Measurements from ENCODE around the gene ATG13.

The ATG13 gene

GRCh38 chr11:46643986-46644385, 26.6 kb downstream of the ATG13 start:
- Histone ChIP-seq H3K9ac (ENCODE audit: low read depth, low read length, poor library complexity) (no peak overlapping the region), H2AK5ac (ENCODE audit: low read depth, low read length) (no peak overlapping the region), H3K27me3 (ENCODE audit: control insufficient read depth in 3 of 3, insufficient read depth in 3 of 3, low read depth in 1 of 3, low read length in 3 of 3) (no peaks in the 10 kb centered on the region), H4K91ac (ENCODE audit: low read depth, low read length, poor library complexity) (no peak overlapping the region), H2BK12ac (ENCODE audit: low read length) (no peak overlapping the region), H3K18ac (ENCODE audit: low read length) (no peak overlapping the region), H2BK120ac (ENCODE audit: low read depth, low read length) (no peak overlapping the region), H3K4ac (ENCODE audit: low read length) (no peak overlapping the region), H3K14ac (ENCODE audit: low read length) (no peak overlapping the region), H2BK15ac (ENCODE audit: low read length) (no peak overlapping the region), H2AFZ (ENCODE audit: low read length) (no peak overlapping the region), H3K9me3 (replicated peaks in 1 of 2; ENCODE audit: control insufficient read depth in 2 of 2, insufficient read depth in 1 of 2, low read depth in 1 of 2, low read length in 2 of 2) (peaks cover 0 to 3% of the 10 kb centered on the region in 2 donors), H2BK5ac (ENCODE audit: low read length) (no peak overlapping the region), H3K27ac (replicated peaks; ENCODE audit: low read length) (no peak overlapping the region), H3K23ac (ENCODE audit: low read depth, low read length, poor library complexity) (no peak overlapping the region), H3K4me3 (ENCODE audit: low read length in 2 of 2) (no peak overlapping the region), H3K4me2 (ENCODE audit: insufficient read depth, low read length, poor library complexity, severe bottlenecking) (no peak overlapping the region), H3K36me3 (replicated peaks in 1 of 2; ENCODE audit: control insufficient read depth in 2 of 2, insufficient read depth in 2 of 2, low read length in 2 of 2) (peaks cover 7 to 64% of the 10 kb centered on the region in 2 donors), H3K79me1 (ENCODE audit: low read depth, low read length) (no peaks in the 10 kb centered on the region), H3K4me1 (ENCODE audit: control insufficient read depth in 2 of 2, insufficient read depth in 1 of 2, low read depth in 1 of 2, low read length in 2 of 2) (peaks cover 0 to under 1% of the 10 kb centered on the region in 2 donors), H4K8ac (ENCODE audit: low read depth, low read length) (no peak overlapping the region)
- DNase-seq (ENCODE audit: low spot score) = no peak

GRCh38 chr11:46649180-46649738, 31.9 kb downstream of the ATG13 start:
- WGBS, 2 donors (ENCODE audit: extremely low coverage in 2 of 2, insufficient read length in 2 of 2, insufficient replicate concordance in 1 of 2) = no CpG with 5 or more reads among the region's 2 CpGs

GRCh38 chr11:46655631-46656030, 38.3 kb downstream of the ATG13 start:
- Histone ChIP-seq H4K91ac (ENCODE audit: low read depth, low read length, poor library complexity) (no peak overlapping the region), H2AFZ (ENCODE audit: low read length) (no peak overlapping the region), H3K9me3 (replicated peaks in 1 of 2; ENCODE audit: control insufficient read depth in 2 of 2, insufficient read depth in 1 of 2, low read depth in 1 of 2, low read length in 2 of 2) (no peaks in the 10 kb centered on the region), H3K18ac (ENCODE audit: low read length) (no peak overlapping the region), H2AK5ac (ENCODE audit: low read depth, low read length) (no peak overlapping the region), H3K4me1 (ENCODE audit: control insufficient read depth in 2 of 2, insufficient read depth in 1 of 2, low read depth in 1 of 2, low read length in 2 of 2) (no peaks in the 10 kb centered on the region), H2BK12ac (ENCODE audit: low read length) (no peak overlapping the region), H3K27me3 (ENCODE audit: control insufficient read depth in 3 of 3, insufficient read depth in 3 of 3, low read depth in 1 of 3, low read length in 3 of 3) (no peaks in the 10 kb centered on the region), H3K9ac (ENCODE audit: low read depth, low read length, poor library complexity) (no peak overlapping the region), H2BK15ac (ENCODE audit: low read length) (no peak overlapping the region), H4K8ac (ENCODE audit: low read depth, low read length) (no peak overlapping the region), H3K4me2 (ENCODE audit: insufficient read depth, low read length, poor library complexity, severe bottlenecking) (no peak overlapping the region), H3K27ac (replicated peaks; ENCODE audit: low read length) (no peak overlapping the region), H3K36me3 (replicated peaks in 1 of 2; ENCODE audit: control insufficient read depth in 2 of 2, insufficient read depth in 2 of 2, low read length in 2 of 2) (peaks cover 23 to 89% of the 10 kb centered on the region in 2 donors), H3K4me3 (ENCODE audit: low read length in 2 of 2) (no peak overlapping the region), H2BK5ac (ENCODE audit: low read length) (no peak overlapping the region), H3K23ac (ENCODE audit: low read depth, low read length, poor library complexity) (no peak overlapping the region), H3K4ac (ENCODE audit: low read length) (no peak overlapping the region), H3K14ac (ENCODE audit: low read length) (no peak overlapping the region), H3K79me1 (ENCODE audit: low read depth, low read length) (no peaks in the 10 kb centered on the region), H2BK120ac (ENCODE audit: low read depth, low read length) (no peak overlapping the region)
- no peak for DNase-seq (ENCODE audit: low spot score)
- no CpG with 5 or more reads among the region's 4 CpGs for WGBS, 2 donors (ENCODE audit: extremely low coverage in 2 of 2, insufficient read length in 2 of 2, insufficient replicate concordance in 1 of 2)

More at GRCh38 chr11:46649180-46649738, 31.9 kb downstream of the ATG13 start:
- H2AK5ac ChIP-seq (ENCODE audit: low read depth, low read length) = no peak overlapping the region
- no peak overlapping the region for H3K9ac ChIP-seq (ENCODE audit: low read depth, low read length, poor library complexity)
- no peak overlapping the region for H2BK120ac ChIP-seq (ENCODE audit: low read depth, low read length)
- H4K8ac ChIP-seq (ENCODE audit: low read depth, low read length) = no peak overlapping the region
- no peaks in the 10 kb centered on the region for H3K9me3 ChIP-seq (replicated peaks in 1 of 2; ENCODE audit: control insufficient read depth in 2 of 2, insufficient read depth in 1 of 2, low read depth in 1 of 2, low read length in 2 of 2)
- H3K23ac ChIP-seq (ENCODE audit: low read depth, low read length, poor library complexity) = no peak overlapping the region
- H3K4me3 ChIP-seq (ENCODE audit: low read length in 2 of 2) = no peak overlapping the region
- no peak overlapping the region for H4K91ac ChIP-seq (ENCODE audit: low read depth, low read length, poor library complexity)
- DNase-seq (ENCODE audit: low spot score) = peak; percentile 11
- no peak overlapping the region for H2BK5ac ChIP-seq (ENCODE audit: low read length)
- H2BK12ac ChIP-seq (ENCODE audit: low read length) = no peak overlapping the region
- H3K27me3 ChIP-seq (ENCODE audit: control insufficient read depth in 3 of 3, insufficient read depth in 3 of 3, low read depth in 1 of 3, low read length in 3 of 3) = no peaks in the 10 kb centered on the region
- H3K18ac ChIP-seq (ENCODE audit: low read length) = no peak overlapping the region
- H2AFZ ChIP-seq (ENCODE audit: low read length) = peak overlapping the region; percentile 45
- no peak overlapping the region for H2BK15ac ChIP-seq (ENCODE audit: low read length)
- H3K4me1 ChIP-seq (ENCODE audit: control insufficient read depth in 2 of 2, insufficient read depth in 1 of 2, low read depth in 1 of 2, low read length in 2 of 2) = peaks cover 0 to 4% of the 10 kb centered on the region in 2 donors
- no peak overlapping the region for H3K4me2 ChIP-seq (ENCODE audit: insufficient read depth, low read length, poor library complexity, severe bottlenecking)
- H3K14ac ChIP-seq (ENCODE audit: low read length) = no peak overlapping the region
- peaks cover 14 to 90% of the 10 kb centered on the region in 2 donors for H3K36me3 ChIP-seq (replicated peaks in 1 of 2; ENCODE audit: control insufficient read depth in 2 of 2, insufficient read depth in 2 of 2, low read length in 2 of 2)
- H3K27ac ChIP-seq (replicated peaks; ENCODE audit: low read length) = no peak overlapping the region
- H3K79me1 ChIP-seq (ENCODE audit: low read depth, low read length) = no peaks in the 10 kb centered on the region
- no peak overlapping the region for H3K4ac ChIP-seq (ENCODE audit: low read length)

DNA sequence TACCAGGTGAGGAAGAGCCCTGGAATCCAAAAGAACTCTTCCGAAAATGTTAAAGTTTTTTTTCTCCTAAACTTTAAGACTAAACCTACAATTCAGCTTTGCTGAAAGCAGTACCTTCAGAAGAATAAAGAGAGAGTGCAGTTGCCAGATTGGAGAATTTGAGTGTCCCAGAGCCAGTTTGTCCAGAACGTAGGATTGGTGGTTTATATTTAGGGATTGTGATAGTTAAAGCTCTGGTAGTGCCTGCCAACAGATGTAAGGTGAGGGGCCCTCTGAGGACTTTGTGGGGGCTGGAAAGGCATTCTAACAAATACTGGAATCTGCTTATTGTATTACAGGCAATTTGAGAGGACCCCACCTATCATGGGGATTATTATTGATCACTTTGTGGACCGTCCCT, 39.8 kb downstream of the ATG13 start:
- no peaks in the 10 kb centered on the region for H3K79me1 ChIP-seq (ENCODE audit: low read depth, low read length)
- no peak overlapping the region for H4K8ac ChIP-seq (ENCODE audit: low read depth, low read length)
- no peak overlapping the region for H2BK120ac ChIP-seq (ENCODE audit: low read depth, low read length)
- peak overlapping the region in 1 of 2 donors; percentile 52 for H3K4me3 ChIP-seq (ENCODE audit: low read length in 2 of 2)
- no peak for DNase-seq (ENCODE audit: low spot score)
- H3K4me2 ChIP-seq (ENCODE audit: insufficient read depth, low read length, poor library complexity, severe bottlenecking) = no peak overlapping the region
- no peak overlapping the region for H2BK15ac ChIP-seq (ENCODE audit: low read length)
- WGBS, 2 donors (ENCODE audit: extremely low coverage in 2 of 2, insufficient read length in 2 of 2, insufficient replicate concordance in 1 of 2) = no CpG with 5 or more reads among the region's 3 CpGs
- no peaks in the 10 kb centered on the region for H3K9me3 ChIP-seq (replicated peaks in 1 of 2; ENCODE audit: control insufficient read depth in 2 of 2, insufficient read depth in 1 of 2, low read depth in 1 of 2, low read length in 2 of 2)
- H2BK12ac ChIP-seq (ENCODE audit: low read length) = no peak overlapping the region
- no peak overlapping the region for H3K18ac ChIP-seq (ENCODE audit: low read length)
- H3K4ac ChIP-seq (ENCODE audit: low read length) = no peak overlapping the region
- no peak overlapping the region for H2BK5ac ChIP-seq (ENCODE audit: low read length)
- H3K4me1 ChIP-seq (ENCODE audit: control insufficient read depth in 2 of 2, insufficient read depth in 1 of 2, low read depth in 1 of 2, low read length in 2 of 2) = no peaks in the 10 kb centered on the region
- H3K23ac ChIP-seq (ENCODE audit: low read depth, low read length, poor library complexity) = no peak overlapping the region
- H3K14ac ChIP-seq (ENCODE audit: low read length) = no peak overlapping the region
- H2AK5ac ChIP-seq (ENCODE audit: low read depth, low read length) = no peak overlapping the region
- no peak overlapping the region for H4K91ac ChIP-seq (ENCODE audit: low read depth, low read length, poor library complexity)
- H3K9ac ChIP-seq (ENCODE audit: low read depth, low read length, poor library complexity) = no peak overlapping the region
- H3K27ac ChIP-seq (replicated peaks; ENCODE audit: low read length) = no peak overlapping the region
- no peak overlapping the region for H2AFZ ChIP-seq (ENCODE audit: low read length)
- no peaks in the 10 kb centered on the region for H3K27me3 ChIP-seq (ENCODE audit: control insufficient read depth in 3 of 3, insufficient read depth in 3 of 3, low read depth in 1 of 3, low read length in 3 of 3)
- peaks cover 22 to 85% of the 10 kb centered on the region in 2 donors for H3K36me3 ChIP-seq (replicated peaks in 1 of 2; ENCODE audit: control insufficient read depth in 2 of 2, insufficient read depth in 2 of 2, low read length in 2 of 2)
